ENCODE results near the gene KBTBD4.

KBTBD4 gene

GRCh38 chr11:47571895-47572294 lies 6.9 kb downstream of the KBTBD4 start:
- DNase-seq: no peak
- Histone ChIP-seq H3K9me3 (ENCODE audit: severe bottlenecking) (no peaks in the 10 kb centered on the region), H3K27me3 (ENCODE audit: insufficient read depth, low read depth, severe bottlenecking) (no peaks in the 10 kb centered on the region), H3K27ac (peak overlapping the region; percentile 66), H3K36me3 (peaks cover 67% of the 10 kb centered on the region), H3K4me3 (ENCODE audit: low read depth, low read length) (no peak overlapping the region)
- TF ChIP-seq CTCF (IDR thresholded peaks at IDR 0.05; ENCODE audit: low read depth, low read length): no peak

- Histone ChIP-seq H3K36me3 (peaks cover 62% of the 10 kb centered on the region), H3K9me3 (ENCODE audit: severe bottlenecking) (no peaks in the 10 kb centered on the region), H3K27ac (peak overlapping the region; percentile 66), H3K27me3 (ENCODE audit: insufficient read depth, low read depth, severe bottlenecking) (no peaks in the 10 kb centered on the region), H3K4me3 (ENCODE audit: low read depth, low read length) (no peak overlapping the region)
- peak; percentile 74 for DNase-seq
- no peak for TF ChIP-seq CTCF (IDR thresholded peaks at IDR 0.05; ENCODE audit: low read depth, low read length)
Measured at GRCh38 chr11:47571357-47571729, 7.4 kb downstream of the KBTBD4 start.

DNA sequence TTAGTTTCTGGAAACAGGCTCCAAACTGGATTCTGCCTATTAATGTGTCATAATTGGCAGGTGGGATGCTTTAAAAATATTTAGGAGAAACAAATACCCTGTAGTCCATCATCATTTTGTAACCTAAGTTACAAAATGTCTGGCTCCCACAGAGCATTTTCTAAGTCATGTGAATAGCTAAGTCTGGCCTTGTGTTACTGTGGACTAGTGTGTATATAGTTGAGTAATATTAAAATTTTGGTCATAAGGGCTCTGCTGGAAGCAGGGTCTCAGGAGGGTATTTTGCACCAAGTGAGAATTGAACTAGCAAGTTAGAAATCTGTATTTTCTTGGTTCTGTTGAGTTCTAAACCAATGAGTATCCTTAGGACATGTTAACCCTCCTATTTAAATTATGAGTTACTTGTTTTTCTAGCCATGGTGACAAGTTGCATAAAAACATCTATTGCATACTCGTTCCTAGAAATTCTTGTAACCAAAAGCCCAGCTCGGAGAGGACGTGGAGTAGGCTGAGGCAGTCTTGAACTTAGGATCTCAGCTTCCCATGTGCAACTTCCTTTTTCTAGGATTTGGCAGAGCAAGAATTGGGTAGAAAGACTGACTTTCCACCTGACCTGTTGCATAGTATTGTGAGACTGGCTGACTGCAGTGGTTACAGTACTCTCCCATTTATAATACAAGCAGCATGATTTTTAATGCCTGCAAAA lies 8.0 kb downstream of the KBTBD4 start:
- no peak for TF ChIP-seq CTCF (IDR thresholded peaks at IDR 0.05; ENCODE audit: low read depth, low read length)
- Histone ChIP-seq H3K27ac (peak overlapping the region; percentile 20), H3K4me3 (ENCODE audit: low read depth, low read length) (no peak overlapping the region), H3K36me3 (peaks cover 61% of the 10 kb centered on the region), H3K9me3 (ENCODE audit: severe bottlenecking) (no peaks in the 10 kb centered on the region), H3K27me3 (ENCODE audit: insufficient read depth, low read depth, severe bottlenecking) (no peaks in the 10 kb centered on the region)
- no peak for DNase-seq

DNA sequence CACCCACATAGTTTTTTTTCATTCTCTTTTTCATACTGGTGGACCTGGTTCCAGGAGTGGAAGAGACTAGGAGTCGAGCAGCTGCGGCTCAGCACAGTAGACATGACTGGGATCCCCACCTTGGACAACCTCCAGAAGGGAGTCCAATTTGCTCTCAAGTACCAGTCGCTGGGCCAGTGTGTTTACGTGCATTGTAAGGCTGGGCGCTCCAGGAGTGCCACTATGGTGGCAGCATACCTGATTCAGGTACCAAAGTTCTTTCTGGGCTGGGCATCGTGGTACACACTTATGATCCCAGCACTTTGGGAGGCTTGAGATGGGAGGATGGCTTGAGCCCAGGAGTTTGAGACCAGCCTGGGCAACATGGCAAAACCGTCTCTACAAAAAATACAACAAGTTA lies 9.1 kb downstream of the KBTBD4 start:
- no peak overlapping the region for H3K27ac ChIP-seq
- no peak overlapping the region for H3K4me3 ChIP-seq (ENCODE audit: low read depth, low read length)
- H3K27me3 ChIP-seq (ENCODE audit: insufficient read depth, low read depth, severe bottlenecking): no peaks in the 10 kb centered on the region
- TF ChIP-seq CTCF (IDR thresholded peaks at IDR 0.05; ENCODE audit: low read depth, low read length): no peak
- no peaks in the 10 kb centered on the region for H3K9me3 ChIP-seq (ENCODE audit: severe bottlenecking)
- DNase-seq: no peak
- peaks cover 56% of the 10 kb centered on the region for H3K36me3 ChIP-seq

GRCh38 chr11:47566149-47566698 lies 12.5 kb downstream of the KBTBD4 start:
- H3K27ac ChIP-seq: peak overlapping the region; percentile 91
- no peaks in the 10 kb centered on the region for H3K27me3 ChIP-seq (ENCODE audit: insufficient read depth, low read depth, severe bottlenecking)
- H3K9me3 ChIP-seq (ENCODE audit: severe bottlenecking): no peaks in the 10 kb centered on the region
- TF ChIP-seq CTCF (IDR thresholded peaks at IDR 0.05; ENCODE audit: low read depth, low read length): no peak
- DNase-seq: peak; percentile 39
- H3K4me3 ChIP-seq (ENCODE audit: low read depth, low read length): peak overlapping the region; percentile 67
- H3K36me3 ChIP-seq: peaks cover 25% of the 10 kb centered on the region

Measured in WERI-Rb-1 (cell line).